Epithelial cell of proximal tubule (primary cell): ENCODE data around the gene ASPRV1. TPM values are rescaled to one million over a fixed set of nuclear protein-coding genes. Genes with fewer than 3 reads are reported as not detected.

Source experiments
- DNase-seq: peaks from one replicate; pipeline ENCODE4 v3.0.0-alpha.2; 2011; ENCODE audit warnings: low read depth
- H3K4me3 ChIP-seq: 2 replicates; pipeline ENCODE4 v1.5.1; 2011; ENCODE audit warnings: low read depth, mild to moderate bottlenecking, low read length
- total RNA-seq: library from RNA; depleted of rRNA; stranded (reverse); fragments of >200 nt; gene quantifications from 2 replicates; pipeline ENCODE4 v1.2.3, GENCODE V29; 2015
- TF ChIP-seq, protein P1 (sequence below): conservative IDR thresholded peaks from 2 replicates; pipeline ENCODE4 v1.5.1; 2012; ENCODE audit warnings: low read depth, mild to moderate bottlenecking, low read length

The ASPRV1 gene
- total RNA-seq, 1 donor from 2014 or later: 0.69 TPM

DNA sequence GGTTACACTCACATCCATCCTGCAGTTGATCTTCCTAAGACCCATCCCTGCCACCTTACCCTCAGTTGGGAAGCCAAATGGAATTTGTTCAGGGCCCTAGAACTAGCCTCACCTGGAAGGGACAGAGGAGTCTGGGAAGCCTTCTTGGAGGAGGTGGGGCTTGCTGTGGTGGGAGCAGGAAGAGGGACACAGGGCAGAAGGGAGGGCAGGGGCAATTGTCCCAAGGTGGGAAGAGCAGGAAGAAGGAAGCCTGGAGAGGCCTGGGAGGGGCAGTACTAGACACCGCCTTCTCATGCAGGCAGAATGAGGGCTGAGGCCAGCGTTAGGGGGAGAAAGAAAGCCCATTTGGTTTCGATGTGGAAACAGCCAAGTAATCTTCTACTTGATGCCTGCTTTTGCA is 34.1 kb upstream of the ASPRV1 start:
- TF ChIP-seq, protein P1, sequence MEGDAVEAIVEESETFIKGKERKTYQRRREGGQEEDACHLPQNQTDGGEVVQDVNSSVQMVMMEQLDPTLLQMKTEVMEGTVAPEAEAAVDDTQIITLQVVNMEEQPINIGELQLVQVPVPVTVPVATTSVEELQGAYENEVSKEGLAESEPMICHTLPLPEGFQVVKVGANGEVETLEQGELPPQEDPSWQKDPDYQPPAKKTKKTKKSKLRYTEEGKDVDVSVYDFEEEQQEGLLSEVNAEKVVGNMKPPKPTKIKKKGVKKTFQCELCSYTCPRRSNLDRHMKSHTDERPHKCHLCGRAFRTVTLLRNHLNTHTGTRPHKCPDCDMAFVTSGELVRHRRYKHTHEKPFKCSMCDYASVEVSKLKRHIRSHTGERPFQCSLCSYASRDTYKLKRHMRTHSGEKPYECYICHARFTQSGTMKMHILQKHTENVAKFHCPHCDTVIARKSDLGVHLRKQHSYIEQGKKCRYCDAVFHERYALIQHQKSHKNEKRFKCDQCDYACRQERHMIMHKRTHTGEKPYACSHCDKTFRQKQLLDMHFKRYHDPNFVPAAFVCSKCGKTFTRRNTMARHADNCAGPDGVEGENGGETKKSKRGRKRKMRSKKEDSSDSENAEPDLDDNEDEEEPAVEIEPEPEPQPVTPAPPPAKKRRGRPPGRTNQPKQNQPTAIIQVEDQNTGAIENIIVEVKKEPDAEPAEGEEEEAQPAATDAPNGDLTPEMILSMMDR: no peak
- no peak overlapping the region for H3K4me3 ChIP-seq
- DNase-seq: no peak

DNA sequence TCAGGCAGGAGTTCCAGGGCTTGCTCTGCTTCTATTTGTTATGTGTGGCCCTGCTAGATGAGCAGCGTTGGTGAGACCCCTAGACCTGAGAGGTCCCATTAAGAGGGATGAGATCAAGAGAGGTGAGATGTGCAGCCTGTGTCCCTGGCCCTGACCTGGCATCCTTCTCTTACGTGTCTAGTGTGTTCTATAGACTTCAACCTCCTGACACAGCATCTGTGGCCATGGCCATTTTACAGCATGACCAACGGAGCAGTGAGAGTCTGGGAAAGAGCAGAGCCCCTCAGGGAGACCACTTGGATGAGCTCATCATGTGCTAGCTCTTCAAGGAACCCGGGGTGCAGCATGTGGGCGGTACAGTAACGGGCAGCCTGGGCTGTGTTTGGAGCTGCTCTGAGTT is 32.7 kb upstream of the ASPRV1 start:
- TF ChIP-seq, protein P1: no peak
- DNase-seq: no peak
- no peak overlapping the region for H3K4me3 ChIP-seq

DNA sequence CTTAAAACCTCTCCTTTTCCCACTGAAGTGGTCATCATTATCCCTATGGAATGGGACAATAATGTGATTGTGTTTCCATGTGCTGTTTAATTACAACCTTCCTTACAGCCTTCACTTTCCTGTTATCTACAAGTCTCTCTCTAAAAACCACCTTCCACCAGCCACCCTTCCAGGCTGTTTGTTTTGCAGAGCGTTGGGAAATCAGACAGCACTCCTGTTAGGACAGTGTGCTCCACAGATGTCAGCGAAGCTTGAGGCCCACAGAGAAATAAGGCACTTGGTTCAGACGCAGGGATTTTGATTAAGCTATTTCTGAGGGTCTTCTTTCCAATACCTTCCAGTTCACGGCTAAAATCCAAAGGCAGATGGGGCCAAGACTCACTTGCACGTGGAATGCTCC is 32.3 kb upstream of the ASPRV1 start:
- TF ChIP-seq, protein P1: no peak
- H3K4me3 ChIP-seq: no peak overlapping the region
- no peak for DNase-seq

DNA sequence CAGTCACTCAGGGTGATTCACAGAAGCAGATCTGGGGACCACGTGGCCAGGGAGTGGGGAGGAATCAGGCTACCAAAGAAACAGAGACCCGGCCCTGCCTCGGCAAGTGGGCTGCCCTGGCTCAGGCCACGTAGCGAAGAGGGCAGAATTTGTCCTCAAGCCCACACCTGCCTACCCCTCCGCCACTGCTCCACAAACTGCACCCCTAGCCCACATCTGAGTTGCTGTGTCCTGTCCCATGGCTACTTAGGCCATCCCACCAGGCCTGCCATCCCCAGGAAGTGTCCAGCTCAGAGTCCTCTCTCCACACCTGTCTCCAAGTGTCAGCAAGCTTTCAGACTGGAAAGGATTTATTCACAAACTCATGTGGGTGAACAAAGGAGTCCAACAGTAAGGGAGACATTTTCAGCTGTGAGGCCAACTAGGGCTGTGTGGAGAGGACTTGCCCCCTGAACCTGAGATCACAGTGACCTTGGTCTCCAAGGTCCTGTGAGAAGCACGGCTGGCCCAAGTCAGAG is 31.7 kb upstream of the ASPRV1 start:
- no peak overlapping the region for H3K4me3 ChIP-seq
- DNase-seq: no peak
- TF ChIP-seq, protein P1: no peak

DNA sequence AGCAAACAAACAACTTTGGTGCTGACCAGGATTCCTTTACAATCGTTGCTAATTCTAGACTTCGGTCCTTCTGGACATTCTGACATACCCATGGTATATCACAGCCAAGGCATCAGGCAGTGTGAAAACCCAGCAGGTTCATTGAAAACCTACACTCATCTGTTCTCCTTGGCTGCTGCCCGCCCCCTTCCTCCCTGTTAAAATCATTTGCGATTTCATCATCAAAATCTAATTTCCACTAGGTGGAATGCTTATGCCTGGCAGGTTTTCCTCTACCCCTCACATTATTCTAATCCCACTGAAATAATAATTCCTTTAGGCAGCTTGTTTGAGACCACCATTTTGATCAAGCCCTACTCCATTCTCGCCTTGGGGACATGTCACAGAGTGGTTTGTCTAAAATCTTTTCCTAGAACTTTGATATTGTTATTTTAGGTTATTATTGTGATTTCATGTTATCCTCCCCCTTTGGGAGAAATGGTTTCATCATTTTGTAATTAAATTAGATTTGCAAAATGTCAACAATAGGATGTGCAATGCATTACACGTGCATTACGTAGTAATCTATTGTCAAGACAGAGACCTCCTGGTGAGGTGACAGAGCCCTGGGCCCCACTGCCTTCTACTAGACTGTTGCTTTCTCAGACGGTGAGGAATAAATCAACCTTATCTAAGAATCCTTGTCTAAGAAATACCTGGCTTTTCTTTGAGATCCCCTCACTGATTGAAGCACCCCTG is 31.0 kb upstream of the ASPRV1 start:
- TF ChIP-seq, protein P1: no peak
- no peak for DNase-seq
- H3K4me3 ChIP-seq: no peak overlapping the region

DNA sequence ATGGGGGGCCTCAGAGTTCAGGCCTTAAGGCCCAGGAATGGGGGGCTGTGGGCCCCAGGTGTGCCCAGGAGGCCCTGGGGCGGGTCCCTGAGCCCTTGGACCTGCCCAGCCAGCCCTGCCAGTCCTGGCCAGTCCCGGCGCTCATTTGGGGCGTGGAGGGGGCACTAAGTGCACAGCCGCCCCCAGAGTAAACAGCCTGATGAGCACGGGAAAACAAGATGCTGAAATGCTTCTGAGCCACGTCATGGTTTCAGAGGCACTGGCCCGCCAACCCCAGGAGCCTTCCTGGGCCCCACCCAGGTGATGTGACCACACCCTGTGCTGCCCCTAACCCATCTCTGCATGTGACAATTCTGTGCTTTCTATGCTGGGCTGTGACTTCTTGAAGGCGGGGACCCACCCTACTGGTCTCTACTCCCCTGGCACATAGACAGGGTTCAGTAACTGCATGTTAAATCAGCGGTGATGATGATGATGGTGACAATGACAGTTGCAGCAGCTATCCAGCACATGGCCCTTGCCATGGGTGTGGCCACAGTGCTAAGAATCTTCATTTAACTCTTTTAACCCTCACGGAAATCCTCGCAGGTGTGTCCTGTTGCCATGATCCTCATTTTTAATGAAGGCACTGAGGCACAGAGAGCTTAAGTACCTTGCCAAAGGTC is 28.1 kb upstream of the ASPRV1 start:
- TF ChIP-seq, protein P1: no peak
- DNase-seq: no peak
- no peak overlapping the region for H3K4me3 ChIP-seq
